CD1c-positive myeloid dendritic cell (primary cell): ENCODE data around the gene NAGS.
A peak's percentile ranks its signal among the peaks of the same experiment; 100 is the strongest.

Experiments
- DNase-seq: peaks from one replicate; pipeline ENCODE4 v3.0.0-alpha.2; 2016; ENCODE audit errors: extremely low spot score

Gene NAGS

GRCh38 chr17:44039829-44040635 lies 35.6 kb downstream of the NAGS start:
- DNase-seq: no peak

GRCh38 chr17:44043272-44043696 lies 38.9 kb downstream of the NAGS start:
- peak; percentile 71 for DNase-seq

GRCh38 chr17:44044071-44044470 lies 39.6 kb downstream of the NAGS start:
- DNase-seq: peak; percentile 56

GRCh38 chr17:44045486-44045885 lies 41.1 kb downstream of the NAGS start:
- no peak for DNase-seq

GRCh38 chr17:44046893-44047292 lies 42.5 kb downstream of the NAGS start:
- peak; percentile 43 for DNase-seq

- DNase-seq: no peak
These were observed 45.1 kb downstream of the NAGS start for GRCh38 chr17:44049294-44050060.

GRCh38 chr17:44053125-44053872 lies 48.9 kb downstream of the NAGS start:
- DNase-seq: no peak
